Measurements from ENCODE around the gene MATR3.

GRCh38 chr5:139378101-139378825 lies 84.7 kb downstream of the MATR3 start:
- TF ChIP-seq, protein P1, sequence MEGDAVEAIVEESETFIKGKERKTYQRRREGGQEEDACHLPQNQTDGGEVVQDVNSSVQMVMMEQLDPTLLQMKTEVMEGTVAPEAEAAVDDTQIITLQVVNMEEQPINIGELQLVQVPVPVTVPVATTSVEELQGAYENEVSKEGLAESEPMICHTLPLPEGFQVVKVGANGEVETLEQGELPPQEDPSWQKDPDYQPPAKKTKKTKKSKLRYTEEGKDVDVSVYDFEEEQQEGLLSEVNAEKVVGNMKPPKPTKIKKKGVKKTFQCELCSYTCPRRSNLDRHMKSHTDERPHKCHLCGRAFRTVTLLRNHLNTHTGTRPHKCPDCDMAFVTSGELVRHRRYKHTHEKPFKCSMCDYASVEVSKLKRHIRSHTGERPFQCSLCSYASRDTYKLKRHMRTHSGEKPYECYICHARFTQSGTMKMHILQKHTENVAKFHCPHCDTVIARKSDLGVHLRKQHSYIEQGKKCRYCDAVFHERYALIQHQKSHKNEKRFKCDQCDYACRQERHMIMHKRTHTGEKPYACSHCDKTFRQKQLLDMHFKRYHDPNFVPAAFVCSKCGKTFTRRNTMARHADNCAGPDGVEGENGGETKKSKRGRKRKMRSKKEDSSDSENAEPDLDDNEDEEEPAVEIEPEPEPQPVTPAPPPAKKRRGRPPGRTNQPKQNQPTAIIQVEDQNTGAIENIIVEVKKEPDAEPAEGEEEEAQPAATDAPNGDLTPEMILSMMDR (optimal IDR thresholded peaks at IDR 0.05 in 1 of 3, IDR thresholded peaks at IDR 0.05 in 1 of 3, conservative IDR thresholded peaks at IDR 0.05 in 1 of 3; ENCODE audit: extremely low read depth in 1 of 3, insufficient read depth in 2 of 3, low read length in 3 of 3), result no peak
- no peak for TF ChIP-seq EZH2 (IDR thresholded peaks at IDR 0.05; ENCODE audit: low read length)
